ENCODE measurements around the gene PIGH. TPM values are rescaled to one million over a fixed set of nuclear protein-coding genes. Genes with fewer than 3 reads are reported as not detected.

Gene PIGH
- total RNA-seq, 1 donor from 2014 or later: 24.1 TPM

DNA sequence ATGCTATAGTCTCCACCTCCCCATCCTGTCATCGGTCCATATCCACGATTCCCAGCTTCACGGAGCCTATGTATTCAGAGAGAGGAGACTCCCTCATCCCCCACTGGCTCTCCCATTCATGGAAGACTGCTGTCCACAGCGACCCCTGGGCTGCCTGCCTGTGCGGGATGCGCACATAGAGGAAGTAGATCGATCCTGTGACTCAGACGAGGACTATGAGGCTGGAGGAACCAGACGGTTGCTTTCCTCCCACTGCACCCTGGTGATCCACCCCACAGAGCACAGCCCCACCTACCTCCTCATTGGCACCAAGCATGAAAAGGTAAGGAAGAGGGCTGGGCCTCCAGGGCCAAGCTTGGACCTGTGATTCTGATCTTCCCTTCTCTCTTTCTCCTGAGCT is 24.4 kb downstream of the PIGH start:
- Histone ChIP-seq H3K27me3 (no peaks in the 10 kb centered on the region), H3K4me1 (no peaks in the 10 kb centered on the region), H3K9me3 (no peaks in the 10 kb centered on the region), H3K36me3 (no peaks in the 10 kb centered on the region), H3K4me3 (no peak overlapping the region), H3K27ac (no peak overlapping the region)
- no peak for DNase-seq (ENCODE audit: extremely low spot score in 2 of 2)
- TF ChIP-seq, protein P1, sequence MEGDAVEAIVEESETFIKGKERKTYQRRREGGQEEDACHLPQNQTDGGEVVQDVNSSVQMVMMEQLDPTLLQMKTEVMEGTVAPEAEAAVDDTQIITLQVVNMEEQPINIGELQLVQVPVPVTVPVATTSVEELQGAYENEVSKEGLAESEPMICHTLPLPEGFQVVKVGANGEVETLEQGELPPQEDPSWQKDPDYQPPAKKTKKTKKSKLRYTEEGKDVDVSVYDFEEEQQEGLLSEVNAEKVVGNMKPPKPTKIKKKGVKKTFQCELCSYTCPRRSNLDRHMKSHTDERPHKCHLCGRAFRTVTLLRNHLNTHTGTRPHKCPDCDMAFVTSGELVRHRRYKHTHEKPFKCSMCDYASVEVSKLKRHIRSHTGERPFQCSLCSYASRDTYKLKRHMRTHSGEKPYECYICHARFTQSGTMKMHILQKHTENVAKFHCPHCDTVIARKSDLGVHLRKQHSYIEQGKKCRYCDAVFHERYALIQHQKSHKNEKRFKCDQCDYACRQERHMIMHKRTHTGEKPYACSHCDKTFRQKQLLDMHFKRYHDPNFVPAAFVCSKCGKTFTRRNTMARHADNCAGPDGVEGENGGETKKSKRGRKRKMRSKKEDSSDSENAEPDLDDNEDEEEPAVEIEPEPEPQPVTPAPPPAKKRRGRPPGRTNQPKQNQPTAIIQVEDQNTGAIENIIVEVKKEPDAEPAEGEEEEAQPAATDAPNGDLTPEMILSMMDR (IDR thresholded peaks at IDR 0.05): no peak
- TF ChIP-seq POLR2A (IDR thresholded peaks at IDR 0.05): no peak
- no peak for TF ChIP-seq POLR2AphosphoS5 (IDR thresholded peaks at IDR 0.05; ENCODE audit: insufficient read depth in 1 of 2, low read depth in 1 of 2)
- intact Hi-C loops (cut with DNase I): loop anchor here (10.0 kb wide), 1 partner anchor 151 kb away; no protein-coding TSS in a partner anchor

DNA sequence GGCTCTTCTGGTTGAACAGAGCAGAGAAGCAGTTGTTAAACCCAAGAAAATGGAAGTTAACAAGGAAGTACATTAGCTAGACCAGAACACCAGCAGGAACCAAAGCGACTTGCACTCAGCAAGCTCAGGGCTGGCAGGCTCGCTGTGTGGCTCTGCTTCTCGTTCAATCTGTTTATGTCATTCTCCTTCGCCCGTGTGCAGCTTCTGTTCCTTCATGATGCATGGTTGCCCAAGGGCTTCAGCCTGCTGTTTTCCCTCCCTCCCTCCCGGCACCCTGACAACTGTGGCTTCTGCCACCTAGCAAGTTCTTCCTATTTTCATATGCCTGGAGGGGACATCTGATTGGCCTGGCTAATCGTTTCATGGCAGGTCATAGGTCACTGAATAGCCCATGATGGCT is 25.3 kb downstream of the PIGH start:
- H3K4me1 ChIP-seq: no peaks in the 10 kb centered on the region
- H3K36me3 ChIP-seq: no peaks in the 10 kb centered on the region
- TF ChIP-seq POLR2A (IDR thresholded peaks at IDR 0.05): no peak
- TF ChIP-seq POLR2AphosphoS5 (IDR thresholded peaks at IDR 0.05; ENCODE audit: insufficient read depth in 1 of 2, low read depth in 1 of 2): no peak
- TF ChIP-seq, protein P1 (IDR thresholded peaks at IDR 0.05): no peak
- no peaks in the 10 kb centered on the region for H3K27me3 ChIP-seq
- no peak overlapping the region for H3K4me3 ChIP-seq
- no peak for DNase-seq (ENCODE audit: extremely low spot score in 2 of 2)
- no peak overlapping the region for H3K27ac ChIP-seq
- H3K9me3 ChIP-seq: no peaks in the 10 kb centered on the region
- intact Hi-C loops (cut with DNase I): loop anchor here (10.0 kb wide), 1 partner anchor 150 kb away; no protein-coding TSS in a partner anchor

DNA sequence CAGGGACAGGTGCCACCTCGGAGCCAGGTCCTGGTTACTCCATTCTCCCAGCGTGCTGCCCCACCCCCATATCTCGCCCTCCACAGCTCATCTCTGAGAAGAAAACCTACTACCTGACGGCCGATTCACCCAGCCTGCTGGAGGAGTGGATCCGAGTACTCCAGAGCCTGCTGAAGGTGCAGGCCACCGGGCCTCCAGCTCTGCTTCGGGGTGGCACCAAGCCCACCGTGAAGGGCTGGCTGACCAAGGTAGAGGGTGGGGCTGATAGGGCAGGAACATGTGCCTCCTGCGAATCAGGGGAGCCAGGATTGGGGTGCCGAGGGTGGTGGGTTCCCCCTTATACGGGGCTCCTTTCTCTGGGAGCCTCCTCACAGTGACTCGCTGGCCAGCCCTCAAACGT is 25.9 kb downstream of the PIGH start:
- no peaks in the 10 kb centered on the region for H3K4me1 ChIP-seq
- no peaks in the 10 kb centered on the region for H3K36me3 ChIP-seq
- no peak overlapping the region for H3K27ac ChIP-seq
- intact Hi-C loops (cut with DNase I): loop anchor here (10.0 kb wide), 1 partner anchor 149 kb away; no protein-coding TSS in a partner anchor
- H3K27me3 ChIP-seq: no peaks in the 10 kb centered on the region
- no peaks in the 10 kb centered on the region for H3K9me3 ChIP-seq
- no peak for DNase-seq (ENCODE audit: extremely low spot score in 2 of 2)
- H3K4me3 ChIP-seq: no peak overlapping the region
- TF ChIP-seq, protein P1 (IDR thresholded peaks at IDR 0.05): no peak
- TF ChIP-seq POLR2AphosphoS5 (IDR thresholded peaks at IDR 0.05; ENCODE audit: insufficient read depth in 1 of 2, low read depth in 1 of 2): no peak

DNA sequence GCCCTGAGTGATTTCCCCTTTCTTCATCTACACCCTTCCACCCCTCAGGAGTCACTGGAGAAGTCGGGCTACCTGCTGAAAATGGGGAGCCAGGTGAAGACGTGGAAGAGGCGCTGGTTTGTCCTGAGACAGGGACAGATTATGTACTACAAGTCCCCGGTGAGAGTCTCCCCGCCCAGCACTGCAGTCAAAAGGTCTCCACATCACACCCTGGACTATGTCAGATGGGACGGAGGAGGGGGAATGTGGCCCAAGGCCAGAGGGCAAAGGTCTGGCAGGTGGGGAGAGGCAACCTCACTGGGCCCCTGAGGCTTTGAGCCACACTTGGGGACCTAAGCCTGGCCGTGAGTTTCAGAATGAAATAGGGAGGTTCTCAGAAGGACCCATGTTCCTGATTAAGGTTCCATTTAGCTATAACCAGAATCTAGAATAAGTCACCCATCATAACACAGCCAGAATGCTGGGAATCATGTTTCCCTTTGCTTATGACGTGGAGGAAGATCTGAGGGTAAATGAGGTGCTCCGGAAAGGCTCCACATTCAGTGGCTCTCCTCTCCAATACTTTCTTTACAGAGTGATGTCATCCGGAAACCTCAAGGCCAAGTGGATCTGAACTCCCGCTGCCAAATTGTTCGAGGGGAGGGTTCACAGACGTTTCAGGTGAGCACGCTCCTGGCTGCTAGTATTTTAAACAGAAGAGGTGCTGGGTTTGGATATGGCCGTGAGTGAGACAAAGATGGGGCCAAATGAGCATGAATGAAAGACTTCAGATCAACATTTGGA is 26.6 kb downstream of the PIGH start:
- no peaks in the 10 kb centered on the region for H3K9me3 ChIP-seq
- TF ChIP-seq POLR2AphosphoS5 (IDR thresholded peaks at IDR 0.05; ENCODE audit: insufficient read depth in 1 of 2, low read depth in 1 of 2) (no peak), POLR2A (IDR thresholded peaks at IDR 0.05) (no peak)
- TF ChIP-seq, protein P1 (IDR thresholded peaks at IDR 0.05): no peak
- DNase-seq (ENCODE audit: extremely low spot score in 2 of 2): no peak
- intact Hi-C loops (cut with DNase I): loop anchor here (10.0 kb wide), 1 partner anchor 149 kb away; no protein-coding TSS in a partner anchor
- no peak overlapping the region for H3K4me3 ChIP-seq
- H3K4me1 ChIP-seq: no peaks in the 10 kb centered on the region
- H3K27ac ChIP-seq: no peak overlapping the region
- H3K36me3 ChIP-seq: no peaks in the 10 kb centered on the region
- H3K27me3 ChIP-seq: no peaks in the 10 kb centered on the region

DNA sequence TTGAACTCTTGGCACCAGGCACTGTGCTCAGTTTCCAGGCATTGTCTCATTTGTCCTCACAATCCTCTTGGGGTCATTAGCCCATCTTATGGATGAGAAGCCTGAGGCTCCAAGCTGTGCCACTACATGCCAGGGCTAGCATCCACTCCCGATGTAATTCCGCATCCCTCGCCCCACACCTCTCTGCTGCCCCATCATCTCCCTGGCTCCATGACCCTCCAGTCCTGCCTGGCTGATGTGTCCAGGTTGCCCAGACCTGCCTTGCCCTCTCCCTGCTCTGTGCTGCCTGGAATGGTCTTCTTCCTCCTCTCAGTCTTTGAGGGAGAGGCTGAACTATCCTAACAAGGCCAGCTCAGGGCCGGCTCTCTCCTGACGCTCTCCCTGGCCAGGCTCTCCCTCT is 27.5 kb downstream of the PIGH start:
- Histone ChIP-seq H3K36me3 (no peaks in the 10 kb centered on the region), H3K27ac (no peak overlapping the region), H3K4me1 (no peaks in the 10 kb centered on the region), H3K4me3 (no peak overlapping the region), H3K9me3 (no peaks in the 10 kb centered on the region), H3K27me3 (no peaks in the 10 kb centered on the region)
- intact Hi-C loops (cut with DNase I): loop anchor here (10.0 kb wide), 1 partner anchor 148 kb away; no protein-coding TSS in a partner anchor
- no peak for DNase-seq (ENCODE audit: extremely low spot score in 2 of 2)
- TF ChIP-seq, protein P1 (IDR thresholded peaks at IDR 0.05): no peak
- no peak for TF ChIP-seq POLR2AphosphoS5 (IDR thresholded peaks at IDR 0.05; ENCODE audit: insufficient read depth in 1 of 2, low read depth in 1 of 2)
